IPS-NIHi7 (cell line): ENCODE measurements around the gene DTNB.

Experiments used
- DNase-seq: peaks from one replicate; pipeline ENCODE4 v3.0.0; 2012; ENCODE audit warnings: mixed read lengths; ENCODE audit errors: extremely low spot score

DTNB gene

GRCh38 chr2:25467743-25468142 lies 205.6 kb downstream of the DTNB start:
- DNase-seq = no peak

GRCh38 chr2:25462021-25462420 lies 211.4 kb downstream of the DTNB start:
- no peak for DNase-seq

GRCh38 chr2:25460261-25460905 lies 213.0 kb downstream of the DTNB start:
- no peak for DNase-seq

GRCh38 chr2:25454824-25455611 lies 218.4 kb downstream of the DTNB start:
- DNase-seq = no peak

GRCh38 chr2:25453199-25453905 lies 220.0 kb downstream of the DTNB start:
- no peak for DNase-seq

GRCh38 chr2:25448808-25449207 lies 224.6 kb downstream of the DTNB start:
- DNase-seq = no peak

GRCh38 chr2:25447018-25447417 lies 226.4 kb downstream of the DTNB start:
- DNase-seq = no peak

- DNase-seq = no peak
Observed at GRCh38 chr2:25446122-25446521, 227.3 kb downstream of the DTNB start.

- no peak for DNase-seq
Observed at GRCh38 chr2:25445464-25445863, 227.9 kb downstream of the DTNB start.

GRCh38 chr2:25444608-25445270 lies 228.6 kb downstream of the DTNB start:
- DNase-seq = no peak

- DNase-seq = no peak
Observed at GRCh38 chr2:25443766-25444165, 229.6 kb downstream of the DTNB start.

- DNase-seq = no peak
Observed at GRCh38 chr2:25441353-25441752, 232.0 kb downstream of the DTNB start.

GRCh38 chr2:25438793-25439192 lies 234.6 kb downstream of the DTNB start:
- no peak for DNase-seq

GRCh38 chr2:25437881-25438662 lies 235.3 kb downstream of the DTNB start:
- no peak for DNase-seq

- no peak for DNase-seq
Observed at GRCh38 chr2:25435421-25435820, 238.0 kb downstream of the DTNB start.

- no peak for DNase-seq
Observed at GRCh38 chr2:25431604-25432003, 241.8 kb downstream of the DTNB start.

GRCh38 chr2:25430556-25430955 lies 242.8 kb downstream of the DTNB start:
- DNase-seq = no peak

- no peak for DNase-seq
Observed at GRCh38 chr2:25426326-25426725, 247.1 kb downstream of the DTNB start.

GRCh38 chr2:25424426-25425028 lies 248.8 kb downstream of the DTNB start:
- no peak for DNase-seq

GRCh38 chr2:25421820-25422411 lies 251.5 kb downstream of the DTNB start:
- DNase-seq = no peak

GRCh38 chr2:25421289-25421688 lies 252.1 kb downstream of the DTNB start:
- DNase-seq = no peak
